Stimulated activated CD4-positive, alpha-beta T cell treated with anti-CD3 and anti-CD28 coated beads, TNF-alpha, amount 100 ng/mL, for 48 hours (primary cell): ENCODE measurements around the gene MAJIN.
"Not testable (repeated sequence)": the region's sequence is repeated elsewhere in the genome, so short reads cannot be mapped to it uniquely, and the experiment has no call there.

ENCODE experiments used
- DNase-seq, 3 donors: peaks; one replicate each; pipeline ENCODE4 v3.0.0-alpha.2; 2020; ENCODE audit warnings: low read depth in 3 of 3

MAJIN gene

DNA sequence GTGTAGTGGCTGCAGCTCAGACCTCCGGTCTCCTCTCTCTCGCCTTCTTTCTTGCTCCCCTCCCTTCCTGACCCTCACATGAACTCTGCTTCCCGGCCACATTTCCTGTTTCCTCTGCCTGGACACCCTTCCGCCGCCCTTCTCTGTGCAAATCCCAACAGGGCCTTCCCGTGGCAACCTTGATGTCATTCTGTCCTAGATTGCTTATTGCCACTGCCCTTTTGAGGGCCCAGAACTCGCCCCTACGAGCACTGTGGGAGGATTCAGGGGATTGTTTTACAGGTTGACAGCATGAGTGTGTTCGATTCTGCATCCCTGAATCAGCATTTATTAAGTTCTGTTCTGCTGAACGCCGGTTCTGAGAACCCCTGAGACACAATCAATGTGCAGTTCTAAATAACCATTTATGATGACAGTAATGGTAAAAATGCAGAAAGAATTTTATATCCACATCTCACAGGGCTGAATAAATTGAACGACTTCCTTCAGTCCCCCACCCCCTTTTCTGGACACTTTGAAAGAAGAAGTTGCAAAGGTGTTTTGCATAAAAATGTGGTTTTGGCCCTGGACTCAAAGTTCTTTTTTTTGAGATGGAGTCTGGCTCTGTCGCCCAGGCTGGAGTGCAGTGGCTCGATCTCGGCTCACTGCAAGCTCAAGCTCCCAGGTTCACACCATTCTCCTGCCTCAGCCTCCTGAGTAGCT is 18.5 kb upstream of the MAJIN start:
- no peak for DNase-seq

DNA sequence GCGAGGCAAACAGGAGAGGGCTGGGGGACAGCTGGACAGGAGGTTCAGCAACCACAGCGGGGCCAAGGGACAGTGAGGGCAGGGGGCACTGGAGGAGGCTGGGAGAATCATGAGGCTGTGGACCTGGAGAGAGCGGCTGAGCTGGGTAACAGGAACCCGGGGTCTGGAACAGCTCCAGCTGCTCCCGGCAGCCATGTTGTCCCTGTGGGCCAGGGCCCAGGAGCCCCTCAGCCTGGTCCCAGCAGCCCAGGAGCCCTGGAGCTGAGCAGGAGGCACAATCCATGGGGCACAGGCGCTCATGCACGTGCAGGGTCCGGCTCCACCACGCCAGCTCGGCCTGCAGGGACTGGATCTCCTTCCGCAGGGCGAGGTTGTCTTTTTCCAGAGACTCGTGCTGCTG is 17.5 kb upstream of the MAJIN start:
- no peak for DNase-seq

DNA sequence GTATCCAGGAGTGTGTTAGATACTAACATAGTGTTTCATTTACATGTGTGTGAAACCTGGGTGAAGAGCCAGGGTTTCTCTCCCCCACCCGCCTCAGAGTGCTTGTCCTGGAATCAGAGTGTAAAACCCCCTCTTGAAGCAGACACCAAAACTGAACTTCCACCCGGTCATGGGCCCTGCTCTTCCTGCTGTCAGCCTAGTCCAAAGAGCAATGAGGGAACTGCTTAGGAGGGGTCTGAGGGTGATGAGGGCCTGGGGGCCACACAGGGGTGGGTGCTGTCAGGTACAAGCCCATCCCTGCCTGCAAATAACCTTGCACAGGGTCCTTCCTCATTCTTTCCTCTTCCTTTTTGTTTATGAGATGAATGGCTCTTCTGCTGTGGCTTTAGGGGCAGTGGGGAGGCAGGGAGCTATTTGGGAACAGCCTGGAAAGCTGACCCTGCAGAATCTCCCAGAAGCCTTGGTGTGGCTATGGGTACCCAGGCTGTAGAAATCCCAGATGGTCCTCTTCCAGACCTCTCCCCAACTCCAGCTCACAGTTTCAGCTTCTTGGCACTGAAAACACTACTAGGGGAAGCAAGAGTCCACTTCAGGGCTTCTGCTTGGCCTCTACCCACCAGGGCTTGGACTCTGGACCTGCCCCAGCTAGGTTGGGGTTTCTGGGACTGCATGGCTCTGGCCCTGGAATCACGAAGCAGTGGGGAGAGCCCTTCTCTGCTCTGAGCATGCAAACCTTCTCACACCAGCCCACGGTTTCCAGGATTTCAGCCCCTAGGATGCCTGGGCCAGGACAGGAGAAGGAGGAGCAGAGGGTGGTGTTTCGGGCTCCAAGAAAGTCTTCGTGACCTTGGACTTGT is 16.3 kb upstream of the MAJIN start:
- DNase-seq = no peak

DNA sequence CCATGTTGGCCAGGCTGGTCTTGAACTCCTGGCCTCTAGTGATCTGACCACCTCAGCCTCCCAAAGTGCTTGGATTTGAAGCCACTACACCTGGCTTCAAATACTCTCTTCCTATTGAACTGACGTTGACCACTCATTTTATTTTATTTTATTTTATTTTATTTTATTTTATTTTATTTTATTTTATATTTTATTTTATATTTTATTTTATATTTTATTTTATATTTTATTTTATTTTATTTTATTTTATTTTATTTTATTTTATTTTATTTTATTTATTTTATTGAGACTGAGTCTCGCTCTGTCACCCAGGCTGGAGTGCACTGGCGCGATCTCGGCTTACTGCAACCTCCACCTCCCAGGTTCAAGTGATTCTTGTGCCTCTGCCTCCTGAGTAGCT is 11.4 kb upstream of the MAJIN start:
- DNase-seq = not testable (repeated sequence)

DNA sequence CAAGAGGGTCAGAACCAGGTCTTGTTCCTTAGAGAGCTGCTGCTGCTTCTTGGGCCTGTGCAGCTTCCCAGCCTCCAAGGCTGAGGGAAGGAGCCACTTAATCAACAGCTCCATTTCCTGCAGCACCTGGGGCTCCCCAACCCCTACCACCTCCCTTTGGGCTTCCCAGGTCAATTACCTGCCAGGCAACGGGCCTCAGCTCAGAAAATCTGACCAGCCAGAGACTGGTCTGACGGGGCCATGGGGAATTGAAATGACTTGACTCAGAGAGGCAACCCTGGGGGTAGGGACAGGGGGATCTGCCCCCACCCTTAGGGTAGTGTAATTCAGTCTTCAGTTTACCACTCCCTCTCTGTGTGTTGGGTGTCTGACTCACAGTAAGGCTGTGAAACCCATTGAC is 4.7 kb upstream of the MAJIN start:
- no peak for DNase-seq

DNA sequence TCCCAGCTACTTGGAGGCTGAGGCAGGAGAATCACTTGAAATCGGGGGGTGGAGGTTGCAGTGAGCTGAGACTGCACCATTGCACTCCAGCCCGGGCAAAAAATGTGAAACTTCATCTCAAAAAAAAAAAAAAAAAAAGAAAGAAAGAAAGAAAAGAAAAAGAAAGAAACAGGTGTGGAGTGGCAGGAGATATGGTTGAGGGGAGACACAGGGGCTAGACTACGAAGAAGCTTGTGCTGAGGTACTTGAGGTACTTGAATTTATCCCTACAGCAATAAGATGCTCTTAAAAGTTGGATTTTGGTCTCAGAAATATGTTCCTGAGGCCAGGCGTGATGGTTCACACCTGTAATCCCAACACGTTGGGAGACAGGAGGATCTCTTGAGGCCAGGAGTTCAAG is 2.2 kb upstream of the MAJIN start:
- DNase-seq = no peak

DNA sequence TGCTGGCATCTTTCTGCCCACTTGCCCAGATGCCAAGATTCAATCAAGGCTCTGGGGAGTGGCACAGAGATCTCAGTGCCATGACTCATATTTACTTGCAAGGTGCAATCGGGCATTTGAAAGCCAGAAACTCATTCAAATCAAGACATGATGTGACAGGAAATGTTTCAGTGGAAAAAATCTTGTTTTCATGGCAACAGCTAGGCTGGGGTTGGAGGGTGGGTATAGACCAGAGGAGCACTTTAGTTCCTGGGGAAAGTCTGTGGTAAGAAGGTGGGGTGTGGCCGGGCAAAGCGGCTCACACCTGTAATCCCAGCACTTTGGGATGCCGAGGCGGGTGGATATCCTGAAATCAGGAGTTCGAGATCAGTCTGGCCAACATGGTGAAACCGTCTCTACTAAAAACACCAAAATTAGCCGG is 1.2 kb downstream of the MAJIN start:
- peak in 2 of 3 donors; percentile 16 to 43 for DNase-seq

DNA sequence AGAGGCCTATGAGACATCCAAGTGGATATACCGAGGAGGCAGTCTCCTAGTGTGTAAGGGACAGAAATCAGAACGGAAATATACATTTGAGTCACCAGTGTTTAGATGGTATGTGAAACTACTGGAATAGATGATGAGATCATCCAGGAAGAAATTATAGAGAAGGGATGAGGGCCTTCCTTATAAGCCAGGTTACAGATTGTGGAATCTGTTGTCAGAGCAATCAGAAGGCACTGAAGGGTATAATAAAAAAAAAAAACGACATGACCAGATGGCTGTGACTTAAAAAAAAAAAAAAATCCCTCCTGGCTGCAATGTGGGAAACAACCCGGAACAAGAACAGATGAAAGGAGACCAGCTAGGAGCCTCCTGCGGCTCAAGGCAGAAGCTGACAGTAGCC is 2.7 kb downstream of the MAJIN start:
- no peak for DNase-seq

DNA sequence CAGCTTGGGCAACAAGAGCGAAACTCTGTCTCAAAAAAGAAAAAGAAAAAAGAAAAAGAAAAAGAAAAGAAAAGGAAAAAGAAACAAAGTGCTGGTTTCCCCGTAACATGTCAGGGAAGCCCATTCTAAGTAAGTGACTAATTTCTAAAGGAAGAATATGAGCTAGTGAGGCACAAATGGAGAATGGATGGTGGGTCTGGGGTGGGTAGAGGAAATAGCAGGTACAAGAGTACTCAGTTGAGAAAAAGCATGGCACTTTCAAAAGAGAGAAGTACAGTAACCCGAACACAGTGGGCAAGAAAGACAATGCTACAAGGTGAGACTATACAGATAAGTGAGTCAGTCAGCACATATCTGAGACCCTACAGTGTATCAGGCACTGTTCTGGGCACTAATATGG is 4.5 kb downstream of the MAJIN start:
- no peak for DNase-seq

DNA sequence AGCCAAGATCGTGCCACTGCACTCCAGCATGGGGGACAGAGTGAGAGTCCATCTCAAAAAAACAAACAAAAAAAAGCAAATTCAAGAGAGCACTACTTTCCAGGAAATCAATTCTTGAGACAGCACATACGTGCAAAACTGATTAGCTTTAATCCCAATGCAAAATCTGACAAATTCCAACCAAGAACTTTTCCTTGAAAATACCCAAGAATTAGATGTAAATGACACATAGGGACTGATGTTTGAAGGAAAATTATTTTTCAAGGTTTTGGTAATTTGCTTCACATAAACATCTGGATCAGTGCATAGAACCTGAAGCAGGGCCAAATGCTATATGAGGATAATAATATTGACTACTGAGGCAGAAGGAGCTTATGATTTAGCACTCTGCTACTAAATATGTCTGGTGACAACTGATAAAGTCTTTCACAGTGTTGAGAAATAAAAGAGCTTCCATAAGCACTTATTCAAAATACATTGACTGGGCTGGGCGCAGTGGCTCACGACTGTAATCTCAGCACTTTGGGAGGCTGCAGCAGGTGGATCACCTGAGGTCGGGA is 8.8 kb downstream of the MAJIN start:
- DNase-seq = no peak

DNA sequence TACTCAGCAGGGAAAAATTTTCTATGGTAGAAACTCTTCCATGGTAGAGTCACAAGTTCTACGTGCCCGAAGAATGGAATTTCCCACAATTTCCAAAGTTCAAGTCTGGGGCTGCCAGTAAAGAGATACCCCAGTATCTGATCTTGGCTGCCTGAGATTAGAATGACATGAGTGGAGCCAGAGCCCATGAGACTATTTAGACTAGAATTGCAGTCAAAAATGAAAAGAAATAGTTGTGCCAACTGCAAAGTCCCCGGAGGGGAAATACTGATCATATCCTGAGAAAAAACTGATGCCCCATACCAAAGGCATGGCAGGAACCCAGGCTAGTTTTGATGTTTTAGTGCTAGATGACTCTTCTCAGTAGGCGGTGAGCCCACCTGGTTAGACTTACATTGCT is 11.2 kb downstream of the MAJIN start:
- no peak for DNase-seq

DNA sequence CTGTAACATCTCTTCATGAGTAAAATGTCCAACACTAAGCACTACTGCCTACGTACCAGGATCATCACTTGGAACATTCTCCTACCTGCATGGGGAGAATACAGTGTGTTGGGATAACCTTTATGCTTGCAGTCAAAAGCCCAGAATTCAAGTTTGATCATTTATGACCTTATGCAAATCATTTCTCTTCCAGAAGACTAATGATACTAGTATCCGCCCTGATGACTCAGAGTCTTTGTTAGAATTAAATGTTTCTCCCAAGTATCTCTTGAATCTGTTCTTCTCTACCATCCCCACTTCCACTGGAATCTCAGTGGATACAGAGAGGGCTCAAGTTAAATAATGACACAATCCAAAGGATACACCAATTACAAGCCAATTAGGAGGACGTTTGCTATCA is 12.4 kb downstream of the MAJIN start:
- DNase-seq = no peak

DNA sequence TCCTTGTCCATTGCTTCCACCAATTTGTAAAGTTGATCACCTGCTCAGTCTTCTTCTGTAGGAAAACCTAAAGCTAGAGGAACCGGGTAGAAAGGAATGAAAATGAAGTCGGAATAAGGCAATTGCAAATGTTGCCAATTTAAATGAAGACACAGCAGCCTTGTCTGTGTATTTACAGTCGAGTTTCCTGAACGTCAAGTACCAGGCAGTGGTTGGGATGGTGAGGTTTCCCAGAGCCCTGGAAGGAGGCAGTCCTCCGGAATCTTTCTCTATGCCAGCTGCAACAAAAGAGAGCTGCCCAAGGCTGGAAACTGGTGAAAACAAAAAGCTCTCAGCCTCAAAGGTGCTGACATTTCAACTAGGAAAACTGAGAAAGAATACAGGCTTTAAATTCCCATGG is 17.7 kb downstream of the MAJIN start:
- DNase-seq = no peak

DNA sequence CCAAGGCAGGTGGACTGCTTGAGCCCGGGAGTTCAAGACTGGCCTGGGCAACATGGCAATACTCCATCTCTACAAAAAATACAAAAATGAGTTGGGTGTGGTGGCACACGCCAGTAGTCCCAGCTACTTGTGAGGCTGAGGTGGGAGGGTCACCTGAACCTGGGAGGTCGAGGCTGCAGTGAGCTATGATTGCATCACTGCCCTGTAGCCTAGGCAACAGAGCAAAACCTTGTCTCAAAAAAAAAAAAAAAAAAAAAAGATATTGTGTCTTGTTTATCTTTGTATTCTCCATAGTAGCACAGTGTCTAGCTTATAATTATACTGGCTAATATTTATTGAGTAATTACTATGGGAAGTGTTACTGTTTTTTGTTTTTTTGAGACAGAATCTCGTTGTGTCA is 20.4 kb downstream of the MAJIN start:
- no peak for DNase-seq

DNA sequence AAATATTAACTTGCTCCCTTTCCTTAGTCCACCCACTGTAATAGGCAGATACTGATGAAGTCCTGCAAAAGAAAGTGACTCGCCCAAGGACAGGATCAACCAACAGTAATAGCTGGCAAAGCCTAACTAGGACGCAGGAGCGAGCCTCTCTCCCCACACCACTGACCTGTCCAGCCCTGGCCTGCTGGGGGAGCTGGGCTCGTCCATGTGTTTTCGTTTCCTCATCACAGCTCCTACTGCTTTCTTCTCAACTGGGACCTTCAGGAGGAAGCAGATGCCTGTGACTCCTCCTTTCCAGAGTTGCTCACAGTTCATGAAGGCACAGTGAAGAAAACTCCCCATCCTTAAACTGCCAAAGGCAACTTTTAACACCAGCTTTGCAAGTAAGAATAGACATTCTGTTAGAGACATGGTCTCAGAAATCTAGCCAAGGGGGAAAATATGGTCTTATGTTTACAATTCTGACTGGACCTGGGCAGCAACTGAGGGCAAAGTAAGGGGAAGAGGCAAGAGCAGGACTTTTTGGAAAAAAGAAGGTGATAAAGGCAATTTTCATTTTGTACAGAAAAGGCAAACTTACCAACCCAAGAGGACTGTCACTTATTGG is 24.6 kb downstream of the MAJIN start:
- no peak for DNase-seq

DNA sequence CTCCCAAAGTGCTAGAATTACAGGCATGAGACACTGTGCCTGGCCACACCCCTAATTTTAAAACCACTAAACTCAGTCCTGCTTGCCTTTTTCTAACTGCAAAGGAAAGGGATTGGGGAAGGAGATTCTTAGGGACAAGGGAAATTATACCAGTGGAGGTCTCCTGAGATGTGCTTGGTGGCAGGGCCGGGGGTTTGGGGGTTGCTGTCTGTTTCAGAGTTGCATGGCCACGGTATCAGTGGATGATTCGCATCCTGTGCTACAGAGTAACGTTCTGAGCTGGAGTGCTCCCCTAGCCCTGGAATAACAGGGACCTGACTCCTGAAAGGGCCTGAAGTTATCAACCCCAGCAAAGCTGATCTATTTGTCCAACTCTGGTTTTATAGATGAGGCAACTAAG is 35.4 kb downstream of the MAJIN start:
- no peak for DNase-seq

DNA sequence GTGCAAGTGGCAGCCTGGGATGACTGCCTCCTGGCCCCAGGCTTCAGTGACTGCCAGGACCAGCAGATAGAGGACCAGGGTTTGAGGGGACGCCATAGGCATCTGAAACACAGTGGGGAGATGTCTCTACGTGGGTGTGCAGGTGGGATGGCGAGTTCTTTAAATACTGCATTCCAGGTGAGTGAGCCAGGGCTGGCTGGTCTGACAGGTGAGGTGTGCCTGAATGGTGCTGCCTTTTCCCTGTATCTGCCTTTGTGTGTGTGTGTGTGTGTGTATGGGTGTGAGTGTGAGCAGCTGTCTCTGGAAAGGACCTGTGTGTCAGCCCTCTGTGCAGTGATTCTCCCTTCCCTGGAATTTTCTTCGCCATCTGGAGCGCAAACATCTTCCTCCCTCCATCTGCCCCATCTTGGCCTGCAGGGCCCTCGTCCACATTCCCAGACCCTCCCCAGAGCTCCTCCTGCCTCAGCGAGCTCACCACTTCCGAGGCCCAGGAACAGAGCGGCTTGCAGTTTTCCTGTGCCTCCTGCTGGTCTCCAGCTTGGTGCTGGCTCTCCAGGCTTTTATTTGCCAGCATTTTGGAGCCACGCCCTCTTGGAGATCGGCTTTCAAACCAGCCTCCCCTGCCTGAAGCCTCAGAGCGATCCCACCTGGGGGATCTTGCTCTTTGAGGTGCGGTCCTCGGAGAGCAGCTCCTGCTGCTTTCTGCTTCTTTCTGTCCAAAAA is 36.4 kb downstream of the MAJIN start, which contains the start of gene GPHA2:
GPHA2 (minus strand) TSS at position 535 of the 723 bp plus-strand sequence; CDS start at position 102, 433 bp downstream.
- no peak for DNase-seq

DNA sequence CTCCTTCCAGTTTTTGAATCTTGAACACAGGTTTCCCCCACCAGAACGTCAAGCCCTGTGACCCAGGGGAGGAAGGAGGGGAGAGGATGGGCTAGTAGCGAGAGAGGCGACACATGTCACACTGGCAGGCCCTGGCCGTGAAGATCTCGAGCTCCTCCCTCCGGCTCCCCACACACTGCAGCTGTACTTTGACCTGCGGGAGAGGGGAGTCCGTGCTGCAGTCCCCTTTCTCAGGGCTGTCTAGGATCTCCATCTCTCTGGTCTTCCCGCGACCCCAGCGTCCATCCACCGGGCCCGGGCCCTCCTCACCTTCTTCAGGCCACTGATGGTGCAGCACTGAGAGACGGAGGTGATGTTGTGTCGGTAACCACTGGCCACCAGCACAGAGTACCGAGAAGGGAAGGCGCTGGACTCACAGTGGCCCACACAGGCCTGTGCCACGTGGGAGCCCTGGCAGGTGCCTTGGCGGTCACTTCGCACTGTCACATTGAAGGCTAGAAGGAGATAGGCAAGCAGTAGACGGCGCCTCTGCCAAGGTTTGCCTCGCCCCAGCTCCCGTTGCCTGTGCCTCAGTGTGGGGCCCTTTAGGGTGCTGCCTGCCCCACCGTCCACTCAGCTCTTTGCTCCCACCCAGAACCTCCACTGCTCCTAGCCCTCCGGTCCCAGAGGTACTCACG is 37.1 kb downstream of the MAJIN start:
- DNase-seq = no peak

DNA sequence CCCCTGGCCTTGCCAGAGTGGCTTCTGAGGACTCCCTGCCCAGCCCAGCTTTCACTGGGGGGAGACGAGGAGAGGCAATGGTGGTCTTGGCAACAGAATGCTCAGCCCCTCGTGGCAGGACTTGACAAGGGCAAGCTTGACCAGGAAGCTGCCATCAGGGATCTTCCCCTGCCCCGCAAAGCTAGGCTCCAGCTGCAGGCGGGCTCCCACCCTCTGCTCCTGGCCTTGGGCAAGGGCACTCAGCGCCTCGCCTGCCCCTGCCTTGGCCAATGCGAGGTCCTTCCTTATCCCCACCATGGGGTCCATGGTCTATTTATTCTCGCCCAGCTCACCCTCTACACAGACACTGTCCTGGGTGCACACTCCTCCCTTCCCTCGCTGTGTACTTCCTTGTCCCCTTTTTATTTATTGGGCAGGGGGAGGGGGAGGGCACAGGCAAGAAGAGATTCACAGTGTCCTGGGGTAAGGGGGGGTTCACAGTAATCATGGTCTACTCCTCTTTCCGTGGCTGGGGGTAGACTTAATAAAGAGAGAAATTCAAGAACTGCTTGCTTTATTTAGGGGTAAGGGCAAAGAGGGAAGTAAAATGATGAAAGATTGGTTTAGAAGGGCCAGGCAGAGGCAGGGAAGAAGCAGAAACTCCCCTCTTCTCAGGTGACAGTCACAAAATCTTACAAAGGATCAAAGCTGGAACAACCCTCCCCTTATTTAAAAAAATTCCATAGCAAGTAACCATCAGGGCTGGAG is 37.8 kb downstream of the MAJIN start:
- DNase-seq = no peak

DNA sequence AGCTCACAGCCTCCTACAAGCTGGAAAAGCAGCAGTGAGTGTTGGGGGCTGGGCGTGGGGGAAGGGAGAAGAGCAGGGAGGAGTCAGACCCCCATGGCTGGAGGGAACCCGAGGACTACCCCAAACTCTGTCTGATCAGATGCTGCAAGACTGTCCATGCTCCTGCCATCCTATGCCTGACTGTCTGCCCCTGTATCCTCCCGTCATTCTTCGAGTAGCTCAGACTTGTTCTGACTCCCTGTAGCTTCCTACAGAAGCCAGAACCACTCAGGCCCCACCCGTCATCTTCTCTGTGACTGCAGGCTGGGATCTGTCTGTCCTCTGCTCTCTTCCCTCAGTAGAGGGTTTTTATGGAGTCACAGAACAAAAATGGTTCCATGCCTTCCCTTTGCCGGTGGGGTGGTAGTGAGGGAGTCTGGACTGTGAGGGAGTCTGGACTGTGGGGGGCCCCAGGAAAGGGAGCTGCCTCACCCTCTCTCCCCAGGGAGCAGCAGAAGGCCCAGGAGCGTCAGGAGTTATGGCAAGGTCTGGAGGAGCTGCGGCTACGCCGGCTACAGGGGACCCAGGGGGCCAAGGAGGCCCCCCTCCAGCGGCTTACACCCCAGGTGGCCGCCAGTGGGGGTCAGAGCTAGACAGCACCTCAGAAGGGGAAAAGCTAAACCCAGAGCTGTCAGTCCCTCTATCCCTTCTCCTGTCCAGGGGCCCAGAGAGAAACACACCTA is 38.5 kb downstream of the MAJIN start:
- DNase-seq = no peak
